AG04450 (cell line): Measurements from ENCODE around the gene KLB. TPM values are rescaled to one million over a fixed set of nuclear protein-coding genes. Genes with fewer than 3 reads are reported as not detected.

ENCODE experiments used
- CTCF ChIA-PET: fragments of 300-600, 350-600 bp; formaldehyde crosslinking; extraction: SDS; loops from one replicate; lab custom pipeline; 2022; ENCODE audit warnings: antibody characterized with exemption, inconsistent platforms; lab: Charles Lee
- POLR2A ChIA-PET: fragments of 350-600 bp; formaldehyde crosslinking; extraction: SDS; loops from one replicate; lab custom pipeline; 2021; ENCODE audit warnings: antibody characterized with exemption, inconsistent platforms; lab: Yijun Ruan, JAX
- DNase-seq: peaks from one replicate; pipeline ENCODE4 v3.0.0-alpha.2; 2011; ENCODE audit warnings: low read depth, low spot score
- H3K27ac ChIP-seq: one replicate; pipeline ENCODE4 v1.5.1; 2012; ENCODE audit warnings: low read depth, low read length, control low read depth
- H3K27me3 ChIP-seq: one replicate; pipeline ENCODE4 v1.6.0; 2012; ENCODE audit warnings: low read length; ENCODE audit not compliant: control insufficient read depth, insufficient read depth
- H3K4me3 ChIP-seq: 2 replicates; pipeline ENCODE4 v1.5.1; 2011; ENCODE audit warnings: mild to moderate bottlenecking, low read depth, low read length, control low read depth
- H3K9me3 ChIP-seq: 2 replicates; pipeline ENCODE4 v1.5.1; 2012; ENCODE audit warnings: low read length; ENCODE audit not compliant: control insufficient read depth, insufficient read depth
- polyA plus RNA-seq: library from polyadenylated mRNA; depleted of rRNA; stranded (reverse); fragments of >200 nt; gene quantifications from 2 replicates; pipeline ENCODE4 v1.2.3, GENCODE V29; 2011; rRNA removed
- small RNA-seq: library from RNA; depleted of rRNA; stranded (forward); fragments of <200 nt; gene quantifications from one replicate; pipeline ENCODE3, GENCODE V24; 2012; ENCODE audit warnings: low read depth; ENCODE audit not compliant: insufficient read length
- TF ChIP-seq, protein P1 (sequence below): IDR thresholded peaks from 2 replicates; pipeline ENCODE4 v1.5.1; 2011; ENCODE audit warnings: low read depth, low read length, control low read depth, inconsistent platforms

The KLB gene
- polyA plus RNA-seq, 1 experiment, result not detected

- CTCF ChIA-PET, result interaction anchor here (0.5 kb wide), 1 partner anchor 18 kb away, joined by 3 read pairs; no protein-coding TSS in a partner anchor
- TF ChIP-seq, protein P1, sequence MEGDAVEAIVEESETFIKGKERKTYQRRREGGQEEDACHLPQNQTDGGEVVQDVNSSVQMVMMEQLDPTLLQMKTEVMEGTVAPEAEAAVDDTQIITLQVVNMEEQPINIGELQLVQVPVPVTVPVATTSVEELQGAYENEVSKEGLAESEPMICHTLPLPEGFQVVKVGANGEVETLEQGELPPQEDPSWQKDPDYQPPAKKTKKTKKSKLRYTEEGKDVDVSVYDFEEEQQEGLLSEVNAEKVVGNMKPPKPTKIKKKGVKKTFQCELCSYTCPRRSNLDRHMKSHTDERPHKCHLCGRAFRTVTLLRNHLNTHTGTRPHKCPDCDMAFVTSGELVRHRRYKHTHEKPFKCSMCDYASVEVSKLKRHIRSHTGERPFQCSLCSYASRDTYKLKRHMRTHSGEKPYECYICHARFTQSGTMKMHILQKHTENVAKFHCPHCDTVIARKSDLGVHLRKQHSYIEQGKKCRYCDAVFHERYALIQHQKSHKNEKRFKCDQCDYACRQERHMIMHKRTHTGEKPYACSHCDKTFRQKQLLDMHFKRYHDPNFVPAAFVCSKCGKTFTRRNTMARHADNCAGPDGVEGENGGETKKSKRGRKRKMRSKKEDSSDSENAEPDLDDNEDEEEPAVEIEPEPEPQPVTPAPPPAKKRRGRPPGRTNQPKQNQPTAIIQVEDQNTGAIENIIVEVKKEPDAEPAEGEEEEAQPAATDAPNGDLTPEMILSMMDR, result no peak
- H3K27me3 ChIP-seq, result no peaks in the 10 kb centered on the region
- H3K4me3 ChIP-seq, result no peak overlapping the region
- DNase-seq, result no peak
- POLR2A ChIA-PET, result interaction anchor here (0.6 kb wide), 1 partner anchor 9 kb away, joined by 3 read pairs; no protein-coding TSS in a partner anchor
- H3K9me3 ChIP-seq, result no peaks in the 10 kb centered on the region
- H3K27ac ChIP-seq, result no peak overlapping the region
Observed at GRCh38 chr4:39494354-39494753, 87.6 kb downstream of the KLB start.

DNA sequence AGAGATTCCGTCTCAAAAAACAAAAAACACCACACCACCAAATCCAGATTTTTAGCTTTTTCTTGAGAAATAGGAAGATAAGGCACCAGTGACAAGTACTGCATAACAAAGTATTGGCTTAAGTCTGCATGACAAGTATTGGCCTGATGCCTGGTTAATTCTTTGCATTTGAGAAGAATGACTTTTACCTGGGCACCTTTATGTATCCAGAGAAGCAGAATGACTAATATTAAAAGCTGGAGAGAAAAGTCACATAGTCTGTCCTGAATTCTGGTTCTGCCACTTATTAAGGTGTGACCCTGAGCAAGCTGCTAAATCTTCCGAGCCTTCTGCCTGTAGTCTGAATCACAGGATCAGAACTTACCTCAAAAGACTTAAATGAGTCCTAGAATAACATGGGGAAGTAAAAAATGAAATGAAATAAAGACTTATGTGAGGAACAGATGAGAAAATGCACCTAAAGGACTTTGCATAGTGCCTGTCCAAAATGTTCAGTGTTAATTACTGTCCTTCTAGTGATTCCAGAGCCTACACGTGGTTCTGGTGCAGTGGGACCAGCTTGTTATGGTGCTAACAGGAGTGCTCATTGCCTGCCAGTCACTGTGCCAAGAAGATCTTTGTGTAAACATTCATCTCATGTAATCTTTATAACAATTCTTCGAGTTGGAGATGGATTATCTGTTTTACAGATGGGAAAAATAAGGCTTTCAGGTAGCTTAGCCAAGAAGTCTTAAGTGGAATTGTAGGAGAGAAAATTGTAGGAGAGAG, 88.9 kb downstream of the KLB start:
- no peaks in the 10 kb centered on the region for H3K9me3 ChIP-seq
- TF ChIP-seq, protein P1, result no peak
- ChIA-PET CTCF (interaction anchor here (1.2 kb wide), 2 partner anchors 27 to 483 kb away, joined by 4 to 6 read pairs; no protein-coding TSS in a partner anchor), POLR2A (interaction anchor here (0.7 kb wide), 1 partner anchor 716 kb away, joined by 5 read pairs; no protein-coding TSS in a partner anchor)
- H3K4me3 ChIP-seq, result no peak overlapping the region
- H3K27me3 ChIP-seq, result no peaks in the 10 kb centered on the region
- no peak overlapping the region for H3K27ac ChIP-seq
- DNase-seq, result no peak

- ChIA-PET CTCF (interaction anchor here (1.0 kb wide), 1 partner anchor 29 kb away, joined by 3 read pairs; no protein-coding TSS in a partner anchor), POLR2A (interaction anchor here (0.5 kb wide), 1 partner anchor 142 kb away, joined by 3 read pairs; no protein-coding TSS in a partner anchor)
- no peak overlapping the region for H3K27ac ChIP-seq
- no peaks in the 10 kb centered on the region for H3K27me3 ChIP-seq
- TF ChIP-seq, protein P1, result no peak
- DNase-seq, result no peak
- no peak overlapping the region for H3K4me3 ChIP-seq
- H3K9me3 ChIP-seq, result no peaks in the 10 kb centered on the region
Observed at GRCh38 chr4:39497909-39498726, 91.4 kb downstream of the KLB start.

DNA sequence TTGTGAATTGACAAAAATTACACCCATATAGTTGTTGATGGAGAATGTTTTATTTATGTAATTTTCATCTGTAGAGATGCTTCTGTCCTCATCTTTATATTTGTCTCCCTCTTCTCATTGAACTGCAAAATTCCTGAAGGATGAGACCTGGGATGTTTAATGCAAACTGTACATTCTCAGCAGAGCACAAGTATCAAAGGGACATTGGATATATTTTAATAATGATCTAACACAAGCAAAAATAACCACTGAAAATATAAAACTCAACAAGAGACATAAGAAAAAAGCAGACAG, 91.9 kb downstream of the KLB start:
- Histone ChIP-seq H3K9me3 (no peaks in the 10 kb centered on the region), H3K4me3 (no peak overlapping the region), H3K27ac (no peak overlapping the region), H3K27me3 (no peaks in the 10 kb centered on the region)
- TF ChIP-seq, protein P1, result no peak
- ChIA-PET CTCF (interaction anchor here (0.5 kb wide), 1 partner anchor 444 kb away, joined by 5 read pairs; no protein-coding TSS in a partner anchor), POLR2A (no interaction called here)
- no peak for DNase-seq

Small RNA genes within 50 kb of the gene (small RNA-seq; reads per million reads assigned to genes)
- not detected for gene MIR5591
- gene RF00019, result not detected
- gene RNU6-887P, result not detected

Other genes with a start within 250 kb of the KLB start
- gene WDR19, start 224.4 kb upstream of the KLB start, polyA plus RNA-seq, result 47.7 and 48.9 TPM in 2 replicates
- gene RFC1, start 40.6 kb upstream of the KLB start, polyA plus RNA-seq, result 25.2 and 35.7 TPM in 2 replicates
- gene RPL9, start 52.0 kb downstream of the KLB start, polyA plus RNA-seq, result 2,183 and 3,111 TPM in 2 replicates
- gene LIAS, start 52.1 kb downstream of the KLB start, polyA plus RNA-seq, result 8.6 and 13.1 TPM in 2 replicates
- gene UGDH, start 120.5 kb downstream of the KLB start, polyA plus RNA-seq, result 87.8 and 117 TPM in 2 replicates
- gene SMIM14, start 231.9 kb downstream of the KLB start, polyA plus RNA-seq, result 48.0 and 53.7 TPM in 2 replicates